MM.1S (cell line): ENCODE results near the gene CFAP20.
"Not testable (repeated sequence)": the region's sequence is repeated elsewhere in the genome, so short reads cannot be mapped to it uniquely, and the experiment has no call there.

Experiments
- DNase-seq: peaks from one replicate; pipeline ENCODE4 v3.0.0-alpha.2; 2015
- H2AFZ ChIP-seq: fragments of 300-600 bp; sonication (generic); 2 replicates; pipeline ENCODE4 v1.6.0; 2016; ENCODE audit warnings: antibody characterized with exemption, low read length
- H3F3A ChIP-seq: fragments of 300-600 bp; sonication (generic); 2 replicates; pipeline ENCODE4 v1.6.1; 2016; ENCODE audit warnings: mild to moderate bottlenecking, antibody characterized with exemption, low read length, moderate library complexity, mixed read lengths; ENCODE audit not compliant: insufficient read depth
- H3K27ac ChIP-seq: fragments of 300-600 bp; sonication (generic); 2 replicates; pipeline ENCODE4 v1.5.1; 2016; ENCODE audit warnings: mild to moderate bottlenecking, low read length
- H3K27me3 ChIP-seq: fragments of 300-600 bp; sonication (generic); replicated peaks from 2 replicates; pipeline ENCODE4 v1.6.0; 2016; ENCODE audit warnings: low read length; ENCODE audit not compliant: insufficient read depth
- H3K36me3 ChIP-seq: fragments of 300-600 bp; sonication (generic); replicated peaks from 2 replicates; pipeline ENCODE4 v1.6.1; 2016; ENCODE audit warnings: mild to moderate bottlenecking, low read length, mixed read lengths; ENCODE audit not compliant: insufficient read depth
- H3K4me1 ChIP-seq: fragments of 300-600 bp; sonication (generic); 2 replicates; pipeline ENCODE4 v1.6.1; 2016; ENCODE audit warnings: low read length, mixed read lengths
- H3K4me2 ChIP-seq: fragments of 300-600 bp; sonication (generic); 2 replicates; pipeline ENCODE4 v1.6.0; 2016; ENCODE audit warnings: low read depth, low read length
- H3K4me3 ChIP-seq: fragments of 300-600 bp; sonication (generic); 2 replicates; pipeline ENCODE4 v1.5.1; 2016; ENCODE audit warnings: low read length, mixed read lengths
- H3K79me2 ChIP-seq: fragments of 300-600 bp; sonication (generic); 2 replicates; pipeline ENCODE4 v1.6.1; 2016; ENCODE audit warnings: mixed run types, low read length, mixed read lengths
- H3K9ac ChIP-seq: fragments of 300-600 bp; sonication (generic); 2 replicates; pipeline ENCODE4 v1.6.1; 2016; ENCODE audit warnings: low read length, mixed read lengths
- H3K9me2 ChIP-seq: fragments of 300-600 bp; sonication (generic); replicated peaks from 2 replicates; pipeline ENCODE4 v1.6.1; 2016; ENCODE audit warnings: mild to moderate bottlenecking, low read length, mixed read lengths; ENCODE audit not compliant: insufficient read depth
- H3K9me3 ChIP-seq: fragments of 300-600 bp; sonication (generic); replicated peaks from 2 replicates; pipeline ENCODE4 v1.6.1; 2016; ENCODE audit warnings: mild to moderate bottlenecking, low read length, mixed read lengths; ENCODE audit not compliant: insufficient read depth
- H4K20me1 ChIP-seq: fragments of 300-600 bp; sonication (generic); 2 replicates; pipeline ENCODE4 v1.6.1; 2016; ENCODE audit warnings: mild to moderate bottlenecking, low read length, moderate library complexity, mixed read lengths; ENCODE audit not compliant: insufficient read depth
- EZH2 ChIP-seq: fragments of 300-600 bp; sonication (generic); optimal IDR thresholded peaks from 2 replicates; pipeline ENCODE3; 2017; ENCODE audit warnings: low read depth, mild to moderate bottlenecking, antibody characterized with exemption, low read length, mixed read lengths
- EZH2phosphoT487 ChIP-seq: fragments of 300-600 bp; sonication (generic); IDR thresholded peaks from 2 replicates; pipeline ENCODE4 v1.6.1; 2018; ENCODE audit warnings: antibody characterized with exemption, low read length
- TF ChIP-seq, protein P1 (sequence below): fragments of 300-600 bp; sonication (generic); IDR thresholded peaks from 2 replicates; pipeline ENCODE4 v1.5.1; 2016; ENCODE audit warnings: antibody characterized with exemption, low read length, mixed read lengths

The CFAP20 gene

DNA sequence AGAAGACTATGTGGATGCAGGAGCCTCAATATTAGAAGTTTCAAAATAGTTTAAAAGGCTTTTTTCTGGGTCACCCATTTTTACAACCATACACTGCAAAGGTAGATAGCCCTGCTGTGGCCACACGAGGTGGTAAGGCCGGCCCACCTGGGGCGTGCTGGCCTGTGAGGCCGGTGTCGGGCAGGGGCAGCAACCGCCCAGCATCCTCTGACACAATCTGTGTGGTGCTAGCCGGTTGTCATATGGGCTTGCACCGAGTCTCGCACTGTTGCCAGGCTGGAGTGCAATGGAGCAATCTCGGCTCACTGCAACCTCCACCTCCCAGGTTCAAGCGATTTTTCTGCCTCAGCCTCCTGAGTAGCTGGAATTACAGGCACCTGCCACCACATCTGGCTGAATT, 44.0 kb downstream of the CFAP20 start:
- DNase-seq: no peak
- TF ChIP-seq, protein P1, sequence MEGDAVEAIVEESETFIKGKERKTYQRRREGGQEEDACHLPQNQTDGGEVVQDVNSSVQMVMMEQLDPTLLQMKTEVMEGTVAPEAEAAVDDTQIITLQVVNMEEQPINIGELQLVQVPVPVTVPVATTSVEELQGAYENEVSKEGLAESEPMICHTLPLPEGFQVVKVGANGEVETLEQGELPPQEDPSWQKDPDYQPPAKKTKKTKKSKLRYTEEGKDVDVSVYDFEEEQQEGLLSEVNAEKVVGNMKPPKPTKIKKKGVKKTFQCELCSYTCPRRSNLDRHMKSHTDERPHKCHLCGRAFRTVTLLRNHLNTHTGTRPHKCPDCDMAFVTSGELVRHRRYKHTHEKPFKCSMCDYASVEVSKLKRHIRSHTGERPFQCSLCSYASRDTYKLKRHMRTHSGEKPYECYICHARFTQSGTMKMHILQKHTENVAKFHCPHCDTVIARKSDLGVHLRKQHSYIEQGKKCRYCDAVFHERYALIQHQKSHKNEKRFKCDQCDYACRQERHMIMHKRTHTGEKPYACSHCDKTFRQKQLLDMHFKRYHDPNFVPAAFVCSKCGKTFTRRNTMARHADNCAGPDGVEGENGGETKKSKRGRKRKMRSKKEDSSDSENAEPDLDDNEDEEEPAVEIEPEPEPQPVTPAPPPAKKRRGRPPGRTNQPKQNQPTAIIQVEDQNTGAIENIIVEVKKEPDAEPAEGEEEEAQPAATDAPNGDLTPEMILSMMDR: no peak
- TF ChIP-seq EZH2: no peak
- TF ChIP-seq EZH2phosphoT487: no peak
- Histone ChIP-seq H3K9me3 (no peaks in the 10 kb centered on the region), H3F3A (no peaks in the 10 kb centered on the region), H3K79me2 (no peaks in the 10 kb centered on the region), H3K27ac (no peak overlapping the region), H3K4me3 (no peak overlapping the region), H2AFZ (no peak overlapping the region), H3K36me3 (no peaks in the 10 kb centered on the region), H3K4me2 (no peak overlapping the region), H3K4me1 (no peaks in the 10 kb centered on the region), H3K27me3 (no peaks in the 10 kb centered on the region), H3K9me2 (no peaks in the 10 kb centered on the region), H3K9ac (no peak overlapping the region), H4K20me1 (no peaks in the 10 kb centered on the region)

DNA sequence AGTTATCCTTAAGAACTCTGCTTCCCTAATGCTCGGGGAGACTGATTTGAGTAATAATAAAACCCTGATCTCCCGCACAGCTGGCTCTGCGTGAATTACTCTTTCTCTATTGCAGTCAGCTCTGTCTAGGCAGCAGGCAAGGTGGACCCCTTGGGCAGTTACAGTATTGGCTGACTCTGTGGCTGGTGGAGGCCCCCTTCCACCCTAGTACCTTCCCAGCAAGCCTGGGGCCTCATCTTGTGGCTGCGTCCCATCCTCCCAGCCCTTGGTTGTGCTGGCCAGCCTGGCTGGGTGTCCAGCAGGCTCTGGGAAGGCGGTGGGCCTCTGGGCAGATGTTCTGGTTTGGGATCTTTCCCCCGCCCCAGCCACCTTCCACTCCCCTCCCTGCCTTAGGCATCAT, 44.5 kb downstream of the CFAP20 start:
- Histone ChIP-seq H3F3A (no peaks in the 10 kb centered on the region), H2AFZ (no peak overlapping the region), H3K27me3 (no peaks in the 10 kb centered on the region), H3K9ac (no peak overlapping the region), H3K79me2 (no peaks in the 10 kb centered on the region), H3K4me2 (no peak overlapping the region), H3K9me3 (no peaks in the 10 kb centered on the region), H3K9me2 (no peaks in the 10 kb centered on the region), H3K27ac (no peak overlapping the region), H4K20me1 (no peaks in the 10 kb centered on the region), H3K36me3 (no peaks in the 10 kb centered on the region), H3K4me3 (no peak overlapping the region), H3K4me1 (no peaks in the 10 kb centered on the region)
- TF ChIP-seq EZH2: no peak
- TF ChIP-seq, protein P1: no peak
- no peak for TF ChIP-seq EZH2phosphoT487
- DNase-seq: no peak

DNA sequence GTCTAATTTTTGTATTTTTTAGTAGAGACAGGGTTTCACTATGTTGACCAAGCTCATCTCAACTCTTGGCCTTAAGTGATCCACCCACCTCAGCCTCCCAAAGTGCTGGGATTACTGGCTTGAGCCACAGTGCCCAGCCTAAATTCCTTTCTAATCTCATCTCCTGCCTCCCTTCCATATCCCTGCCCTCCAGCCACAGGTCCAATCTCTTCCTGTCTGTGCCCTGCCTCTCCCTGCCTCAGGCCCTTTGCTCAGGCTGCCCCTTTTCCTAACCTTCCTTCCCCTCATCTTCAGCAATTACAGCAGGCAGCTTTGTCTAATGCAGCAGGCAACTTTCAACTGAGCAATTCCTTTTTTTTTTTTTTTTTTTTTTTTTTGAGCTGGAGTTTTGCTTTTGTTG, 46.8 kb downstream of the CFAP20 start:
- Histone ChIP-seq H3F3A (no peaks in the 10 kb centered on the region), H4K20me1 (no peaks in the 10 kb centered on the region), H3K9me2 (no peaks in the 10 kb centered on the region), H3K4me2 (no peak overlapping the region), H3K9me3 (no peaks in the 10 kb centered on the region), H3K27ac (no peak overlapping the region), H3K4me1 (no peaks in the 10 kb centered on the region), H3K4me3 (no peak overlapping the region), H3K79me2 (no peaks in the 10 kb centered on the region), H3K27me3 (no peaks in the 10 kb centered on the region), H3K9ac (no peak overlapping the region), H2AFZ (no peak overlapping the region), H3K36me3 (no peaks in the 10 kb centered on the region)
- TF ChIP-seq EZH2phosphoT487 (no peak), EZH2 (no peak)
- TF ChIP-seq, protein P1: no peak
- DNase-seq: no peak

DNA sequence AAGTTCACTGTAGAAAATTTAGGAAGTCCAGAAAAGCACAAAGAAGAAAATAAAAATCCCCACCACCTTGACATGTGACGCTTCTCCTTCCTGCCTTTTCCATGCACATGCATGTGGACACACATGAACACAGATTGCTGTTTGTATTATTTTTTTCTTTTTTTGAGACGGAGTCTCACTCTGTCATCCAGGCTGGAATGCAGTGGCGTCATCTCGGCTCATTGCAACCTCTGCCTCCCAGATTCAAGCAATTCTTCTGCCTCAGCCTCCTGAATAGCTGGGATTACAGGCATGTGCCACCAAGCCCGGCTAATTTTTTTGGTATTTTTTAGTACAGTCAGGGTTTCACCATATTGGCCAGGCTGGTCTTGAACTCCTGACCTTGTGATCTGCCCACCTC, 48.5 kb downstream of the CFAP20 start:
- H3K79me2 ChIP-seq: not testable (repeated sequence)

More for the DNA sequence above, 48.5 kb downstream of the CFAP20 start:
- not testable (repeated sequence) for H3F3A ChIP-seq, DNase-seq, H3K9ac ChIP-seq, H3K4me2 ChIP-seq, H3K9me2 ChIP-seq, H3K27me3 ChIP-seq, H4K20me1 ChIP-seq, H3K4me1 ChIP-seq, H3K27ac ChIP-seq, H3K9me3 ChIP-seq, H3K36me3 ChIP-seq, H2AFZ ChIP-seq, H3K4me3 ChIP-seq
